Measurements from ENCODE around the gene SLC39A5. TPM values are rescaled to one million over a fixed set of nuclear protein-coding genes. Genes with fewer than 3 reads are reported as not detected.

Gene SLC39A5
- total RNA-seq, 2 experiments from 2014 or later = 0.76 to 1.2 TPM

DNA sequence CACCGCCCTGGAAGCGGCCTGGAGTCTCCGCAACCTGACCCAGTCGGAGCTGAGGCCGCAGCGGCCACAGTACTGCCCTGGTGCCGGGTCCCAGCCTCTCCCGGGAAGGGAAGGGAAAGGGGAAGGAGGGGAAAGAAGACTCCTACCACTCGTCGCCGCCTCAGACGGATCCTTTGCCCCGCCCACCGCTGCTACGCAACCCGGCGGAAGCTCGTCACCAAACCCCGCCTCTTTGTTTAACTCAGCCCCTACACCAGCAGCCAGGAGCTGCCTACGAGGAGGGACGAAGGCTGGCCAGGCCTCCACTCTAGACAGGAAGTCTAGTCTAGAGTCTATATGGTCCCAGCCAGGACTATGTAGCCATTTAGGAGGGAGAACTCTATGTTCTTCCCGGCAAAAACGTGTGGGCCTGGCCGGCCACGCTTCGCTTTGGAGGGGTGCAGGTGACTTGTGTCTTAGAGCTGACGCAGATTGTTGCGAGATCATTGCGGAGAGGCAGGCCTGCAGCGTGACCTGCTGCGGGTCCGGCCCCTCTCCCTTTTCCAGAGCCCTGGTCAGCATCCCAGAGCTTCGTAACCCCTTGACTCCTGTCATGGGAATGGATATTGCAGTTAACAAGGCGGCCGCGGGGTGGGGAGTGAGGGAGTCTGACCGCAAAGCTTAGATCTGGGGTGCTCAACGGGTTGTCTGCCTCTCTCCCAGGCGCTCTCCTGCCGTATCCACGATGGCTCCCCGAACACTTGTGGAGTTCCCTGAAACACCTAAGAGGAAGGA, 7.9 kb upstream of the SLC39A5 start, which contains the start of gene RNF41:
Gene RNF41, minus strand, starts transcription at position 166 of the 774 bp plus-strand sequence. CDS start 7,875 bp downstream, outside the sequence.
- DNase-seq (ENCODE audit: low spot score) = peak; percentile 95
- Histone ChIP-seq H3K4me2 (ENCODE audit: low read length) (peak within 1 kb of the TSS; percentile 100), H3K9me2 (ENCODE audit: insufficient read depth, low read length) (no peaks in the 10 kb centered on the region), H3K79me2 (ENCODE audit: insufficient read depth, low read depth, low read length) (peaks cover 23% of the 10 kb centered on the region; the same call in 1 of the 2 replicates), H3K27ac (ENCODE audit: low read depth, low read length, poor library complexity, severe bottlenecking) (peak within 1 kb of the TSS; percentile 77), H3K4me1 (ENCODE audit: insufficient read depth, low read length, poor library complexity, severe bottlenecking) (peaks cover 40% of the 10 kb centered on the region), H4K20me1 (ENCODE audit: insufficient read depth, low read length) (no peaks in the 10 kb centered on the region), H3K36me3 (ENCODE audit: insufficient read depth, low read length) (no peaks in the 10 kb centered on the region; the same call in 1 of the 2 replicates), H3K9me3 (ENCODE audit: low read length) (no peaks in the 10 kb centered on the region), H2AFZ (ENCODE audit: low read length) (peak within 1 kb of the TSS; percentile 65; the same call in 1 of the 2 replicates), H3K4me3 (ENCODE audit: low read depth, low read length, poor library complexity, severe bottlenecking) (peak within 1 kb of the TSS; percentile 81)
- ChIA-PET CTCF (ENCODE audit: unreplicated experiment) (interaction anchor here (0.6 to 3.4 kb wide), 12 partner anchors 9 to 424 kb away, joined by 3 to 35 read pairs (median 4); partner anchors contain the start of genes ESYT1, SMARCC2 and ZC3H10), POLR2A (interaction anchor here (0.7 to 4.2 kb wide), 24 partner anchors 9 to 327 kb away, joined by 3 to 85 read pairs (median 6); partner anchors contain the start of genes COQ10A, IL23A, MYL6 and SMARCC2)
- intact Hi-C loops (cut with micrococcal nuclease; ENCODE audit: unreplicated experiment) = loop anchor here (2.0 kb wide), 1 partner anchor 15 kb away; no protein-coding TSS in a partner anchor
- TF ChIP-seq CTCF (conservative IDR thresholded peaks at IDR 0.05; ENCODE audit: low read length) = 0 out of 2 replicates have a peak, but pooled peaks have one; percentile 20
- no peak for TF ChIP-seq EZH2phosphoT487 (IDR thresholded peaks at IDR 0.05; ENCODE audit: borderline replicate concordance, low read depth, low read length)
- TSS peak; percentile 59 for BruUV-seq (replicated peaks)

- peaks cover 23% of the 10 kb centered on the region; the same call in 1 of the 2 replicates for H3K79me2 ChIP-seq (ENCODE audit: insufficient read depth, low read depth, low read length)
- peak overlapping the region; percentile 65; the same call in 1 of the 2 replicates for H2AFZ ChIP-seq (ENCODE audit: low read length)
- no peaks in the 10 kb centered on the region for H4K20me1 ChIP-seq (ENCODE audit: insufficient read depth, low read length)
- intact Hi-C loops (cut with micrococcal nuclease; ENCODE audit: unreplicated experiment) = no loop called here
- BruUV-seq (replicated peaks) = no TSS peak
- H3K4me3 ChIP-seq (ENCODE audit: low read depth, low read length, poor library complexity, severe bottlenecking) = peak overlapping the region; percentile 81
- TF ChIP-seq EZH2phosphoT487 (IDR thresholded peaks at IDR 0.05; ENCODE audit: borderline replicate concordance, low read depth, low read length) (no peak), CTCF (conservative IDR thresholded peaks at IDR 0.05; ENCODE audit: low read length) (no peak)
- DNase-seq (ENCODE audit: low spot score) = no peak
- no peaks in the 10 kb centered on the region for H3K9me2 ChIP-seq (ENCODE audit: insufficient read depth, low read length)
- H3K4me2 ChIP-seq (ENCODE audit: low read length) = peak overlapping the region; percentile 100
- H3K4me1 ChIP-seq (ENCODE audit: insufficient read depth, low read length, poor library complexity, severe bottlenecking) = peaks cover 40% of the 10 kb centered on the region
- H3K27ac ChIP-seq (ENCODE audit: low read depth, low read length, poor library complexity, severe bottlenecking) = peak overlapping the region; percentile 77
- POLR2A ChIA-PET = interaction anchor here (0.7 to 4.2 kb wide), 17 partner anchors 8 to 251 kb away, joined by 3 to 85 read pairs (median 9); partner anchors contain the start of genes COQ10A, IL23A, SMARCC2 and ZC3H10
- H3K36me3 ChIP-seq (ENCODE audit: insufficient read depth, low read length) = no peaks in the 10 kb centered on the region; the same call in 1 of the 2 replicates
- CTCF ChIA-PET (ENCODE audit: unreplicated experiment) = interaction anchor here (0.6 to 3.4 kb wide), 9 partner anchors 11 to 1620 kb away, joined by 3 to 35 read pairs (median 4); partner anchors contain the start of genes SMARCC2 and ZC3H10
- no peaks in the 10 kb centered on the region for H3K9me3 ChIP-seq (ENCODE audit: low read length)
Measured at GRCh38 chr12:56222531-56222895, 7.3 kb upstream of the SLC39A5 start.
